Body of pancreas (tissue), 4 donors: ENCODE data around the gene PHF19.

Source experiments
- POLR2A ChIP-seq, 3 donors: fragments of 450-650 bp; IDR thresholded peaks; one replicate each; pipeline ENCODE4 v1.6.1; 2016; ENCODE audit warnings: antibody characterized with exemption in 3 of 3, mild to moderate bottlenecking in 2 of 3
- TF ChIP-seq, protein P1 (sequence below), 7 experiments: fragments of 450-650 bp in 4 of 7; fragments of 200-600 bp in 3 of 7; sonication (generic) in 3 of 7; IDR thresholded peaks; one replicate each; pipeline ENCODE4 v1.5.1; 2016 to 2019; ENCODE audit warnings: antibody characterized with exemption in 7 of 7

DNA sequence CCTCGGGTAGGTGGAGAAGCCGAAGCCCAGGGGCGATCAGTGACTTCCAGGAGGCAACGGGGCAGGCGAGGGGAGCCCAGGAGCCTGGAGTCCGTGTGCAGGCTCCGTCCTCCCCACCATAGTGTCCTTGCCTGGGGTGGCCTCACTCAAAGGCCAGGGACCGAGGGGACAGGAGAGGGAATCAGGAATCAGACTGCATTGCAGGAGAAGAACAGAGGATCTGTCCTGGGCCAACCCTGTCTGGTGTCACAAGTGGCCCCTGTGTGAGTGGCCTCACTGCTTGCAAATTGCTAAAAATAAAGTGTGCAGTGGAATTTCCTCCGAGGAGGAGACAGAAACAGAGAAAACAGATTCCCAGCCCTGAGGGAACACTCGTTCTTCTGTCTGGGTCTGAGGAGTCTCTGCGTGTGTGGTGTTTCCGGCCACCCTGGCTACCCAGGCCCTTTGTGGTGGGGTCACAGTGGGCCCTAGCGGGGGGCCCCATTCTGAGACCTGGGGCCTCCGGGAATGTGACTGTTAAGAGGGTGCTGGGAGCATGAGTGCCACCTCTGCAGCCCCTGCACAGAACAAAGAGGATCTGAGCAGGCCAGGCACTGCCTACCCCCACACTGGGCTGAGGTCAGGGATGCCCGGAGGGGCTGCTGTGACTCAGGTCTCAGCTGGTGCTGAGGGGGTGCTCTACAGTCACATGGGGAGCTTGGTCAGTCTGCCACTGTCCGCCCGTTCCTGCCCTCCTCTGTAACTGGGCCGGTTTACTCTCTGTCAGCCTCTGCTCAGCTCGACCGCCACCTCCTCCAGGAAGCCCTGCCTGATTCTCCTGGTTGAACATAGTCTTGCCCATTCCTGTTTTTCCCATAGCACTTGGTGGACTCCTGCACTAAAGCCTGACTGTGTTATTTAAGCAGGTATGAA, 42.2 kb upstream of the PHF19 start:
- TF ChIP-seq, protein P1, sequence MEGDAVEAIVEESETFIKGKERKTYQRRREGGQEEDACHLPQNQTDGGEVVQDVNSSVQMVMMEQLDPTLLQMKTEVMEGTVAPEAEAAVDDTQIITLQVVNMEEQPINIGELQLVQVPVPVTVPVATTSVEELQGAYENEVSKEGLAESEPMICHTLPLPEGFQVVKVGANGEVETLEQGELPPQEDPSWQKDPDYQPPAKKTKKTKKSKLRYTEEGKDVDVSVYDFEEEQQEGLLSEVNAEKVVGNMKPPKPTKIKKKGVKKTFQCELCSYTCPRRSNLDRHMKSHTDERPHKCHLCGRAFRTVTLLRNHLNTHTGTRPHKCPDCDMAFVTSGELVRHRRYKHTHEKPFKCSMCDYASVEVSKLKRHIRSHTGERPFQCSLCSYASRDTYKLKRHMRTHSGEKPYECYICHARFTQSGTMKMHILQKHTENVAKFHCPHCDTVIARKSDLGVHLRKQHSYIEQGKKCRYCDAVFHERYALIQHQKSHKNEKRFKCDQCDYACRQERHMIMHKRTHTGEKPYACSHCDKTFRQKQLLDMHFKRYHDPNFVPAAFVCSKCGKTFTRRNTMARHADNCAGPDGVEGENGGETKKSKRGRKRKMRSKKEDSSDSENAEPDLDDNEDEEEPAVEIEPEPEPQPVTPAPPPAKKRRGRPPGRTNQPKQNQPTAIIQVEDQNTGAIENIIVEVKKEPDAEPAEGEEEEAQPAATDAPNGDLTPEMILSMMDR (IDR thresholded peaks at IDR 0.05): no peak
- no peak for TF ChIP-seq POLR2A (IDR thresholded peaks at IDR 0.05)
